GM15510 (cell line): Measurements from ENCODE around the gene PRAC1.

Experiments
- POLR2A ChIP-seq: IDR thresholded peaks from 3 replicates; pipeline ENCODE4 v1.6.1; 2011; ENCODE audit warnings: borderline replicate concordance; ENCODE audit not compliant: insufficient read length; ENCODE audit errors: extremely low read depth

The PRAC1 gene

DNA sequence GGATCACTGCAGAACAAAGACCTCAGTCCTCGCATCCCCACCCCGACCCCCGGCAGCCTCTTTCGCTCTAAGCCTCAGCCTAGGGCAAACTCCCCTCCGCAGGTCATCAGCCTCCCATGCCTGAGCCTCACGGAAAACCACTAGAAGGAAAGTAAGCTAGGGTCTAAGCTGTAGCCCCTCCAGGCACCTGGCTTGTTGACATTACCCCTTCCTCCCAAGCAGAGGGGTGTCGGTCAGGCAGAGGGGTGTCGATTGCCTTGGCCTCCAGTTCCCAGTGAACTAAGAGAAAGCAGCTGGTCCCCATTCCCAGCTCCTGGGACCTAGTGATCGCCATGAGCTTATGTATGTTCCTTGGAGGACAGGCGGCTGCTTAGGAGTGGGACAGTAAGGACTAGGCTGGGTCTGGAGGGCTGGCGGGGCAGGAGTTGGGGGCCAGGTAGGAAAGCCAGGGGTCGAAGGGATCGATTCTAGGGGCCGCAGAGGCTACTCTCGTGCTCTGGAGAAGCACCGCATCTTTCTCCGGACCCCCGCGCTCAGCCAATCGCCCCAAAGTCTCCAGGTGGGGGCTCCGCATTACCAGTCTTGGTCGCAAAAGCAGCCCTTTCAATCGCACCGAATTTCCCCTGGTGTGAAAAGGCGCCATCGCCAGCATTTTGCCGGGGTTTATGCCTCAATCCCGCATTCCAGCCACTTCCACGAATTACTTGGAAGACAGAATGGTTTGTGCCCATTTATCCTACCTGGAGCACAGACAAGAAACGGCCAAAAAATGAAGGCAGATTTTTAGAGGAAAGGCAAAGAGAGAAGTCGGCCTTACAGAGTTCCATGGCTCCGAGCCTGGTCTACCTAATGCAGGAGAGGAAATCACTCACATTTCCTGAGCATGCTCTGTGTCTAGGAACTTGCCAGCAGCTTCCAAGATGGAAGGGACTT, 27.6 kb upstream of the PRAC1 start:
- no peak for TF ChIP-seq POLR2A

DNA sequence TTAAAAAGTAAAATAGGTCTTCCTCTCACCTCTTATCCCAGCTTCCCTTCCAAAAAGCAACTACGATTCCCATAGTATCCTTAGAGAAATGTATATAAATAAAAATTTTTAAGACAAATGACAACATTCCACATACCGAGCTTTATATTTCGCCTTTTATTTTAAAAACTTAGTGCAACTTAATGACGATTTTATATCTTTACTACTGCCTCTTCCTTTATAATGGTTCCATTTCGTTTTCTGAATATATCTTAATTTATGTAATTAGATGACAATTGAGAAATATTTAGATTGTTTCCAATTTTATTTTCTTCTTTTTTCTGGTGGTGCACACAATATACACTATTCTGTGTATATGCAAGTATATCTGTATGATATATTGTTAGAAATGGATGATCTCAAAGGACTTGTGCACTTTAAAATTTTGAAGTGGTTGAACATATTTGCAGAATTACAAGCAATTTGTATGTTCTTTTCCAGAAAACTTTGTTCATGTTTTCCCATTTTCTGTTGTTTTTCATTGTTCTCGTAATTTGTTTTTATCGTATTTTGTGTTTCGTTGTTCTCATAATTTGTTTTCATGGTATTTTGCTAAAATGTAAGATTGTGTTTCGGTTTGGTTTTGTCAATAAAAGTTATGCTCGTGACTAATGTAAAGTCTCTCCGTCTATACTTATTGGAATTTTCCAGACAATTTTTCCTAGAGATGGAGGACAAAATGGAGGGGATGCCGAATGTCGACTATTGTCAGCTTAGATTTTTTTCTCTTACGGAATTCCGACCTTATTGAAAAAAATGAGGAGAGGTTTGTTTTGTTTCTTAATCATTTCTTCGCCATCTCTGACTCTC, 26.6 kb upstream of the PRAC1 start:
- no peak for TF ChIP-seq POLR2A

DNA sequence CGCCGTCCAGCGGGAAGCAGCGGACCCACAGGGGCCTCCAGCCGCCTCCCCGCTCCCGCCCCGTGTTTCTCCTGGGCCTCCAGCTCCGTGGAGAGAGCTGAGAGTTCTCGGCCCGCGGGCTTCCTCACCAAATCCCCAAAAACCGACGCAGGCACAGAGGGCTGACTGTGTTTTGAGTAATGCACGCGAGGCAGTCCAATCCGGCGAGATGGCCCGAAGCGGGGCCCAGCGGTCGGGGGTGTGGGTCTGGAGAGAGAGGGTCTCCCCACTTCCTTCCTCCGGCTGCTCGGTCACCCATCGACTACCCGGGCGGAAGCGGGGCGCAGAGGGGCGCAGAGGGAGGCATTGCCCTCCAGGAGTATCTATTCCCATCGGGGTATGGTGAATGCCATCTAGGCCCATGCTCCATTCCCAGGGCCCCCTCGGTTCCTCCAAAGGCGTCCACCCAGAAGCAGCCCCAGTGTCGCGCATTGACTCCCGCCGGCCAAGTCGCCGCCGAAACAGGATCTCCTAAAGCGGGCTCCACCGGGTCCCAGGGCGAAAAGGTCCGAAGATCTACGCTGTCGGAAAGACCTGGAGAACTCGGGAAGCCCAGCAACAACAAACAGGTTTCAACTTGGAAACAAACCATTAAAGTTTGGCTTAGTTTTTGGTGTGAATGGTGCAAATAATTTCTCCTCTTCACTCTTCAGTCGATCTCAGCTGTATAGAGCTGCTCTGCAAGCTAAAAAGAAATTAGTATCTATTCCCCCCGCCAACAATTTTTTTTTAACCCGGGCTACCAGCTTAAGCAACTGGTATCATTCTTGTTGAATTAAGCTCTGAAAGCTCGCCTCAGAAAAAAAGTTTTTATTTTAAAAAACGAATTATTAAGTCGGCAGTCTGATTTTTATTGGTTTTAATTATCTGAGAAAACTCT, 25.4 kb upstream of the PRAC1 start:
- TF ChIP-seq POLR2A, result no peak

DNA sequence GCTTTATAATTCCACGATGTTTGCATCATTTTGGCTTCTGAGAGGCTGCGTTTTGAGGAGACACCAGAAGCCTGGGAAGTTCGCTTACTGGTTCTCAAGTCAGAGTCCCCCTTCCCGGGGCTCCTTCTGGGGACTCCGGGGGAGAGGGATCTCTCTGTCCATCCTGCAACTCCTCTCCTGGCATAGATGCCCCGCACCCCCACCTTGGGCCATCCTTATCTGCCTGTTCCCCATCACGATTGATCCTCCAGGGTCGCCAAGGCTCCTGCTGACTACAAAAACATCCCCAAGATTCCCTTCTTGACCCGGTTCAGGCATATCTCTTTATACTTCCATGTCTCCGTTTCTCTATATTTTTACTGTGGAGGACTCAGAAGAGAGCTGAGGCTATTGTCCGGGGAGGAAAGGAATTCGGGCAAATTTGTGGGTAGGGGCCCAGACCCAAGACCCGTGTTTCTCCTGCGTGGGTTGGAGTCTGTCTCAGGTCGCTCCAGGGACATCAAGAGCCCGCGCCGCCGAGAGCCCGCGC, 24.7 kb upstream of the PRAC1 start:
- TF ChIP-seq POLR2A, result no peak

DNA sequence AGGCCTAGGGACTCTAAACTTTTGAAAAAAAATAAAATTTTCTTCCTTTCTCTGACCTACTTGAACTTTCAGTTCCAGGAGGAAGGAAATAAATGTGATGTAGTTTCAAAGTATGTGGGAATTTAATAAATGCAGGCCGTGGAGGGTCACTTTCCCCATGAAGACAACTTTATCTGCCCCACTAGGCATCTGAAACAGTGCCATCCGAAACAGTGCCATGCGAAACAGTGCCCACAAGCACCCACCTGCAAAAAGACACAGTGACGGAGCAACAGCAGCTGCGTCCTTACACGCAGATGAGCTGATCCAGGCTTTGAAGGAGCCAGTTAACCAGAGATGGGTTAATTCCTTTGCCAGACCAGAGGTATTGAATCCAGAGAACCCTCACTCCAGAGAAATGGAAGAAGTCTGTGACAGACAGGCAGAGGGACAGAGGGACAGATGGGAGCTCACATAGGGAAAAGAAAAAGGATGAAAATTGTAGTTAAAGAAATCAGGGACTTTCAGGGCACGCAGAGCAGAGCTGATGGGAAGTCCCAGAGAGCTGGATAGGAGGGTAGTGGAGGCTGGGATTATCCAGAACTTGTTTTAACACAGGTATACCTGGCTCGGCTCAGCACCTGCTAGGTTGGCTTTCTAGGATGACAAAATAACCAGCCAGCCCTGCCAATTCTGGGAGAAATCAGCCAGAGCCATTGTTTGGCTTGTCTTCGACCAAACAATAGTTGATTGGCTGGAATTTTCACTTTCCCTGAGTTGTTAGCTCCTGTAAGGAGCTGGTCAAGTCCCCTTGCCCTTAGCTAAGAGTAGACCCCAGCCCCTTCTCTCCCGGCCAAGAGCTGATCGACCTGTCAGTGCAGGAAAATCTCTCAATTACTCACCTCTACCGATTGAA, 23.3 kb upstream of the PRAC1 start:
- TF ChIP-seq POLR2A, result no peak

DNA sequence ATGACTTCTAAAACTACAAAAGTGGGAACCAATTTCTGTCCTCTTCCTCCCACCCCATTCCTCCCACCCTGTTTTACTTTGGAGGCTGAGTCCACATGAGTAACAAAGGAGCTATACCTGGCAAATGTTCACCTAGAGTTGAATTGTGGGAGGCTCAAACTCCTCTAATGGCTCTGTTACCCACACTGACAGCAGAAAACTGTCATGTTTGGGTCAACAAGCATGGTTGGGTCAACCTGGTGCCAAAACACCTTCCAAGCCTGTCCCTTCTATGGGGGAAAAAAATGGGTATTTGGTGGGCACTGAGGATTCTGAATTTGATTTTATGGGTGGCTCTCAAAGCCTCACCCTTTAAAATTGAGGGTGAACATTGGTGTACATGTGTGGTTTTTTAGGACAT, 18.2 kb upstream of the PRAC1 start:
- TF ChIP-seq POLR2A, result no peak

DNA sequence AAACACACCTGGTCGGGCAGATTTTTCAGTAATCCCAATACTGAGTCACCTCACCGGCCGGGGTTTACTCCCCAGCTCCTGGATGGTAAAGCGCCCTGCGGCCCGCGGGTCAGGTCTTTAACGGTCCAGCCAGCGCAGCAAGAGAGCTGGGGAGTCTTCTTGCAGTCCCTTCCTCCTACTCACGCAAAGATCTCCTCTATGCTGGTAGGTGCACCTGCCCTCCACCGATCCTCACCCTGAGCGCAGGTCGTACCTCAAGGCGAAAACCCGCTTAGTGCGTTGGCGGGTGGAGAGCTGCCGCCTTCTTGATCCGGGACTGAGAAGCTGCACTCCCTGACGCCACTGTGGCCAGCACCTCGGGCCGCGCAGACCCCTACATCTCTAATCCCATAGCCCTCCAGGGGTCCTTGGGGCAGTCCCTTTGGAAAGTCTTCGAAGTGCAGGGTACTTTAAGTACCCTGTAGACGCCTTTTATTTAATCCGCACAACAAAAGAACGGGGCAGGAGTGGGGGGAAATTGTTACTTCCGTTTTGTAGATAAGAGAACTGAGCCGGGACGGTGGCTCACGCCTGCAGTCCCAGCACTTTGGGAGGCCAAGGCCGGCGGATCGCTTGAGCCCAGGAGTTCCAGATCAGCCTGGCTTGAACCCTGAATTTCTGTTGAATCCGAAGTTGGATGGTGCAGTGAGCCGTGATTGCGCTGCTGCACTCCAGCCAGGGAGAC, 16.6 kb upstream of the PRAC1 start:
- TF ChIP-seq POLR2A, result no peak

DNA sequence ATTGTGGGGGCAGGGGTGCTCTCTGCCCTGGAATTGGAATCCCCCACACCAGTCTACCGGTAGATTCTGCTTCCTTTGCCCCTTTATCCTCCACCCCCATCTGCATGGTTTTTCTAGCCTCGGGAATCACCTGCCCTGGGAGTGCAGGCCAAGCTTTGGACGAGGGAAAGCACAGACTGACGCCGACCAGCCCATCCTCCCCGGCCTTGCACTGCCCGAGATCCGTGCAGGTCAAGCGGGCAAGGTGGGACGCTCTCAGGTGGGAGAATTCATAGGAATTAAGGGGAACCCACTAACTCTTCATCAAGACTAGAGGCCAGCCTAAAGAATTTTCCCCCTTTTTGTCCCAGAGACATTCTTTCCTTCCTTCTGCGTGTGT, 16.1 kb upstream of the PRAC1 start:
- no peak for TF ChIP-seq POLR2A

DNA sequence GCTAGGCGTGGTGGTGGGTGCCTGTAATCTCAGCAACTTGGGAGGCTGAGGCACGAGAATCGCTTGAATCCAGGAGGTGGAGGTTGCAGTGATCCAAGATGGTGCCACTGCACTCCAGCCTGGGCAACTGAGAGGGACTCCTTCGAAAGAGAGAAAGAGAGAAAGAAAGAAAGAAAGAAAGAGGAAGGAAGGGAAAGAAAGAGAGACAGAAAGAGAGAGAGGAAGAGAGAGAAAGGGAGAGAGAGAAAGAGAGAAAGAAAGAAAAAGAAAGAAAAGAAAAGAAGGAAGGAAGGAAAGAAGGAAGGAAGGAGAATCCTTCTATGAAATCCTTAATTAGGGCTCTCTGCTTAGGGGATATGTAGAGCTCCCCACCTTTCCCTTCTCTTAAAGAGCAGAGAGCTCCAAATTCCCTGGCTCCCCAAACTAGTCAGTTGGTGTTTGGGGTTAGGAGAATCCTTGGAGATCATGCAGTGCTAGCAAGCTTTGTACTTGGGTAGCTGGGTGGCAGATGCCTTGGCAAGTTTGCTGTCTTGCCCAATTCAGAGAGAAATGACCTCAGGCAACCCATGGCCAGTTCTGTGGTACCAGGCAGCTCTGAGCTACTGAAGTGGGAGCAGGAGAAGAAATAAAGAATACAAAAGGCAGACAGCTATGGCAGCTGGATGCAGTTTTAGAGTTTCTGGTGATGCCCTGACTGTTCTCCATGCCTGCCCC, 15.2 kb upstream of the PRAC1 start:
- no peak for TF ChIP-seq POLR2A

DNA sequence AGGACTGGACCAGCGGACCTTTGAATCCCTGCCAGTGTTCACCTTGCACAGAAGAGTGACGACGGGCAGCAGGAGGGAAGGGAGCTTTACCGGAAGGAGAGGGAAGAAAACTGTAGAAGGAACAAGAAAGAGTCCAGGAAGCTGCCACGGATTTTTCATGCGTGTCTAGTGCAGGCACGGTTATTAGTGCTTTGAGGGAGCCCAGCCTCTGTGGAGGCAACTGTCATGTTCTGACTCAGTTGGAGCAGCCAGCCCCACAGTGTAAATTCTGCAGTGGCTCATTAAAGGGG, 12.7 kb upstream of the PRAC1 start:
- no peak for TF ChIP-seq POLR2A

DNA sequence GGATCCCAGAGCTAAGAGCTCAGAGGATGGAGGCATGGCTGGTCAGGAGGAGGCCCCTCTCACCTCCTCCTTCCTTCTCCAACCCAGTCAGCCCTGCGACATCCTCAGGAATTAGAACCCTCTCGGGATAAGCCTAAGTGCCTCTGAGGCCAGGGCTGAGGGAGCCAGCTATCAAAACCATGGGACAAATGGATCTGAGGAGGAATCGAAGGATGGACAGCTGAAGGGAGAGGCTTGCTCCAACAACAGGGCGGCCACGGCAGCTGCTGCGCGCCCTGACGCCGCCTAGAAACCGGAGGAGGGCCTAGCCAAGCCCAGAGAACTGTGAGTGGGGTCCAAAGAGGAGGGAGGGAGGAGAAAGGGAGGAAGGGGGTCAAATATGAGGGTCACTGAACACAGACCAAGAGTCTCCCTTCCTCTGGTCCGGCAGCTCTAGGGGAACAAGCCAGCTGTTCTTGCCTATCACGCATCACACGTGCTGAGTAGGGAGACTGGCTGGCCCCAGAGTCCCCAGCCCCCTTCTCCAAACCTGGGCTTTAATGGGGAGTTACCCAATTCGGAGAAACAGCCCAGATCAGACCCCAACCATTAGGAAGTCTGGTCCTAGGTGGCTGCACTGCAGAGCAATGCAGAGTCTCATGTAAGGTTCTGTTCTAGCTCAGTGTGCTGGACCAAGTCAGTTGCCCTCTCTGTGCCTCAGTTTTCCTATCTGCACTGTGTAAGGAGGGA, 12.2 kb upstream of the PRAC1 start:
- no peak for TF ChIP-seq POLR2A
